Neural progenitor cell (in vitro differentiated cells): ENCODE measurements around the gene SEPTIN11. TPM values are rescaled to one million over a fixed set of nuclear protein-coding genes. Genes with fewer than 3 reads are reported as not detected.

ENCODE experiments used
- DNase-seq: peaks from one replicate; pipeline ENCODE4 v3.0.0-alpha.2; 2016; ENCODE audit warnings: low spot score
- H2AFZ ChIP-seq: fragments of 200-600 bp; sonication (generic); replicated peaks from 2 replicates; pipeline ENCODE4 v1.6.1; 2016; ENCODE audit warnings: antibody characterized with exemption
- H3F3A ChIP-seq: fragments of 200-600 bp; sonication (generic); 2 replicates; pipeline ENCODE4 v1.6.1; 2016; ENCODE audit warnings: antibody characterized with exemption, low read depth
- H3K27ac ChIP-seq: fragments of 200-600 bp; sonication (generic); 2 replicates; pipeline ENCODE4 v1.5.1; 2016; ENCODE audit warnings: mild to moderate bottlenecking
- H3K27me3 ChIP-seq: fragments of 200-600 bp; sonication (generic); 2 replicates; pipeline ENCODE4 v1.6.1; 2016; ENCODE audit warnings: mild to moderate bottlenecking, moderate library complexity
- H3K36me3 ChIP-seq: fragments of 200-600 bp; sonication (generic); 2 replicates; pipeline ENCODE4 v1.5.1; 2016
- H3K4me1 ChIP-seq: fragments of 200-600 bp; sonication (generic); 2 replicates; pipeline ENCODE4 v1.6.1; 2016; ENCODE audit warnings: mixed run types
- H3K4me2 ChIP-seq: fragments of 200-600 bp; sonication (generic); 2 replicates; pipeline ENCODE4 v1.6.1; 2016
- H3K4me3 ChIP-seq: fragments of 200-600 bp; sonication (generic); 2 replicates; pipeline ENCODE4 v1.5.1; 2016
- H3K79me2 ChIP-seq: fragments of 200-600 bp; sonication (generic); 2 replicates; pipeline ENCODE4 v1.6.1; 2016; ENCODE audit warnings: low read depth
- H3K9ac ChIP-seq: fragments of 200-600 bp; sonication (generic); 2 replicates; pipeline ENCODE4 v1.6.1; 2016
- H3K9me3 ChIP-seq: fragments of 200-600 bp; sonication (generic); 2 replicates; pipeline ENCODE4 v1.5.1; 2016; ENCODE audit warnings: low read depth
- H4K20me1 ChIP-seq: fragments of 200-600 bp; sonication (generic); 2 replicates; pipeline ENCODE4 v1.6.1; 2016; ENCODE audit warnings: low read depth
- H3K27ac Mint-ChIP-seq: 3 replicates; pipeline ENCODE4 v1.8.0; 2021; ENCODE audit warnings: mixed read lengths
- H3K27me3 Mint-ChIP-seq: 2 replicates; pipeline ENCODE4 v1.8.0; 2022; ENCODE audit warnings: low read depth, mild to moderate bottlenecking, inconsistent platforms, moderate library complexity, mixed read lengths; ENCODE audit not compliant: insufficient read depth
- H3K36me3 Mint-ChIP-seq: 3 replicates; pipeline ENCODE4 v1.8.0; 2021; ENCODE audit warnings: mixed read lengths
- H3K4me1 Mint-ChIP-seq: 3 replicates; pipeline ENCODE4 v1.8.0; 2021; ENCODE audit warnings: mixed read lengths
- H3K4me3 Mint-ChIP-seq: 3 replicates; pipeline ENCODE4 v1.8.0; 2021; ENCODE audit warnings: mild to moderate bottlenecking, moderate library complexity, mixed read lengths
- H3K9me3 Mint-ChIP-seq: 3 replicates; pipeline ENCODE4 v1.8.0; 2020; ENCODE audit warnings: mixed read lengths
- CTCF ChIP-seq: fragments of 200-600 bp; sonication (generic); IDR thresholded peaks from 2 replicates; pipeline ENCODE4 v1.5.1; 2017; ENCODE audit warnings: antibody characterized with exemption, mild to moderate bottlenecking
- EZH2 ChIP-seq: fragments of 200-600 bp; sonication (generic); IDR thresholded peaks from 2 replicates; pipeline ENCODE4 v1.6.1; 2017; ENCODE audit warnings: antibody characterized with exemption, mild to moderate bottlenecking, moderate library complexity
- EZH2phosphoT487 ChIP-seq: fragments of 200-600 bp; sonication (generic); IDR thresholded peaks from 2 replicates; pipeline ENCODE4 v1.6.1; 2017; ENCODE audit warnings: antibody characterized with exemption
- total RNA-seq: library from RNA; depleted of rRNA; stranded (reverse); fragments of >200 nt; gene quantifications from 2 replicates; pipeline ENCODE4 v1.2.3, GENCODE V29; 2015; ENCODE audit warnings: low replicate concordance

Gene SEPTIN11
- total RNA-seq, 1 donor from 2014 or later = 183 TPM

GRCh38 chr4:76965866-76966579, 16.5 kb downstream of the SEPTIN11 start:
- Mint-ChIP-seq H3K36me3 (peaks cover 17% of the 10 kb centered on the region), H3K27ac (peak overlapping the region; percentile 88), H3K9me3 (peaks cover 4% of the 10 kb centered on the region), H3K27me3 (no peaks in the 10 kb centered on the region), H3K4me1 (peaks cover 37% of the 10 kb centered on the region), H3K4me3 (peak overlapping the region; percentile 41)
- no peak for TF ChIP-seq CTCF
- no peak for TF ChIP-seq EZH2phosphoT487
- TF ChIP-seq EZH2 = no peak
- H2AFZ ChIP-seq = no peak overlapping the region
- peak overlapping the region; percentile 48 for H3K4me2 ChIP-seq
- H4K20me1 ChIP-seq = peaks cover 23% of the 10 kb centered on the region
- no peaks in the 10 kb centered on the region for H3K27me3 ChIP-seq
- no peaks in the 10 kb centered on the region for H3K9me3 ChIP-seq
- peak; percentile 56 for DNase-seq
- no peaks in the 10 kb centered on the region for H3K36me3 ChIP-seq
- peak overlapping the region; percentile 60 for H3K27ac ChIP-seq
- peaks cover 99% of the 10 kb centered on the region for H3K79me2 ChIP-seq
- H3K4me1 ChIP-seq = peaks cover 42% of the 10 kb centered on the region
- no peak overlapping the region for H3K9ac ChIP-seq
- peaks cover 31% of the 10 kb centered on the region for H3F3A ChIP-seq
- H3K4me3 ChIP-seq = peak overlapping the region; percentile 15

GRCh38 chr4:76968937-76969336, 19.4 kb downstream of the SEPTIN11 start:
- Histone ChIP-seq H3K79me2 (peaks cover 99% of the 10 kb centered on the region), H3K27ac (no peak overlapping the region), H3K36me3 (no peaks in the 10 kb centered on the region), H4K20me1 (peaks cover 29% of the 10 kb centered on the region), H3F3A (peaks cover 38% of the 10 kb centered on the region), H3K4me2 (peak overlapping the region; percentile 49), H3K4me1 (peaks cover 62% of the 10 kb centered on the region), H3K27me3 (no peaks in the 10 kb centered on the region), H3K9me3 (no peaks in the 10 kb centered on the region), H3K9ac (no peak overlapping the region), H2AFZ (no peak overlapping the region), H3K4me3 (no peak overlapping the region)
- H3K4me1 Mint-ChIP-seq = peaks cover 31% of the 10 kb centered on the region
- TF ChIP-seq EZH2 (no peak), EZH2phosphoT487 (no peak), CTCF (no peak)
- H3K27ac Mint-ChIP-seq = no peak overlapping the region
- no peak for DNase-seq
- H3K27me3 Mint-ChIP-seq = no peaks in the 10 kb centered on the region
- H3K4me3 Mint-ChIP-seq = no peak overlapping the region
- peaks cover 18% of the 10 kb centered on the region for H3K36me3 Mint-ChIP-seq
- H3K9me3 Mint-ChIP-seq = peaks cover 4% of the 10 kb centered on the region

GRCh38 chr4:76969495-76969894, 19.9 kb downstream of the SEPTIN11 start:
- H3K27ac ChIP-seq = peak overlapping the region; percentile 16
- no peaks in the 10 kb centered on the region for H3K36me3 ChIP-seq
- H3K4me1 Mint-ChIP-seq = peaks cover 31% of the 10 kb centered on the region
- peaks cover 64% of the 10 kb centered on the region for H3K4me1 ChIP-seq
- H2AFZ ChIP-seq = no peak overlapping the region
- no peaks in the 10 kb centered on the region for H3K27me3 Mint-ChIP-seq
- H3K36me3 Mint-ChIP-seq = peaks cover 20% of the 10 kb centered on the region
- no peak overlapping the region for H3K4me3 Mint-ChIP-seq
- no peaks in the 10 kb centered on the region for H3K27me3 ChIP-seq
- no peak overlapping the region for H3K27ac Mint-ChIP-seq
- no peaks in the 10 kb centered on the region for H3K9me3 Mint-ChIP-seq
- peaks cover 38% of the 10 kb centered on the region for H3F3A ChIP-seq
- no peak for DNase-seq
- H3K9ac ChIP-seq = no peak overlapping the region
- TF ChIP-seq EZH2 = no peak
- no peak for TF ChIP-seq EZH2phosphoT487
- TF ChIP-seq CTCF = no peak
- peaks cover 34% of the 10 kb centered on the region for H4K20me1 ChIP-seq
- peak overlapping the region; percentile 49 for H3K4me2 ChIP-seq
- no peak overlapping the region for H3K4me3 ChIP-seq
- H3K9me3 ChIP-seq = no peaks in the 10 kb centered on the region
- peaks cover 97% of the 10 kb centered on the region for H3K79me2 ChIP-seq
